GM23338 (cell line): Measurements from ENCODE around the gene SORCS2. TPM values are rescaled to one million over a fixed set of nuclear protein-coding genes. Genes with fewer than 3 reads are reported as not detected.

ENCODE experiments used
- ATAC-seq: fragments of 200-7000 bp; cut with Tn5 transposase; 3 replicates; pipeline ENCODE4 v1.9.1; 2020
- DNase-seq: peaks from one replicate; pipeline ENCODE4 v3.0.0-alpha.2; 2015; ENCODE audit warnings: low spot score
- H2AFZ ChIP-seq: fragments of 200-600 bp; sonication (generic); 2 replicates; pipeline ENCODE4 v1.8.0; 2016; ENCODE audit warnings: antibody characterized with exemption, mild to moderate bottlenecking, moderate library complexity
- H3F3A ChIP-seq: fragments of 200-600 bp; sonication (generic); replicated peaks from 2 replicates; pipeline ENCODE4 v1.8.0; 2017; ENCODE audit warnings: antibody characterized with exemption, mixed run types, low read depth
- H3K27ac ChIP-seq: fragments of 200-600 bp; sonication (generic); 2 replicates; pipeline ENCODE4 v1.6.1; 2016; ENCODE audit warnings: low read depth
- H3K27me3 ChIP-seq: fragments of 200-600 bp; sonication (generic); 2 replicates; pipeline ENCODE4 v1.8.0; 2016; ENCODE audit warnings: mild to moderate bottlenecking, mixed run types, moderate library complexity; ENCODE audit not compliant: insufficient read depth
- H3K36me3 ChIP-seq: fragments of 200-600 bp; sonication (generic); 2 replicates; pipeline ENCODE4 v1.8.0; 2016; ENCODE audit warnings: mild to moderate bottlenecking; ENCODE audit not compliant: insufficient read depth
- H3K4me1 ChIP-seq: fragments of 200-600 bp; sonication (generic); 2 replicates; pipeline ENCODE4 v1.8.0; 2016; ENCODE audit warnings: mild to moderate bottlenecking, moderate library complexity; ENCODE audit not compliant: insufficient read depth
- H3K4me2 ChIP-seq: fragments of 200-600 bp; sonication (generic); 2 replicates; pipeline ENCODE4 v1.7.1; 2017; ENCODE audit warnings: mixed run types
- H3K4me3 ChIP-seq: fragments of 200-600 bp; sonication (generic); 2 replicates; pipeline ENCODE4 v1.6.1; 2016; ENCODE audit warnings: mixed run types
- H3K79me2 ChIP-seq: fragments of 200-600 bp; sonication (generic); replicated peaks from 2 replicates; pipeline ENCODE4 v1.8.0; 2017; ENCODE audit warnings: mild to moderate bottlenecking; ENCODE audit not compliant: insufficient read depth
- H3K9me2 ChIP-seq: fragments of 200-600 bp; sonication (generic); 2 replicates; pipeline ENCODE4 v1.8.0; 2017; ENCODE audit not compliant: insufficient read depth
- H4K20me1 ChIP-seq: fragments of 200-600 bp; sonication (generic); replicated peaks from 2 replicates; pipeline ENCODE4 v1.8.0; 2017; ENCODE audit warnings: mild to moderate bottlenecking; ENCODE audit not compliant: insufficient read depth
- H3K27ac Mint-ChIP-seq: 2 replicates; pipeline ENCODE4 v1.8.0; 2020; ENCODE audit warnings: inconsistent platforms, mild to moderate bottlenecking, moderate library complexity, mixed read lengths
- H3K27me3 Mint-ChIP-seq: 3 replicates; pipeline ENCODE4 v1.8.0; 2022; ENCODE audit warnings: low read depth, mild to moderate bottlenecking, moderate library complexity, mixed read lengths, inconsistent platforms; ENCODE audit not compliant: insufficient read depth, poor library complexity
- H3K36me3 Mint-ChIP-seq: 3 replicates; pipeline ENCODE4 v1.8.0; 2021; ENCODE audit warnings: low read depth, mild to moderate bottlenecking, inconsistent platforms, moderate library complexity, mixed read lengths
- H3K4me1 Mint-ChIP-seq: 3 replicates; pipeline ENCODE4 v1.8.0; 2020; ENCODE audit warnings: mild to moderate bottlenecking, inconsistent platforms, mixed read lengths
- H3K4me3 Mint-ChIP-seq: 3 replicates; pipeline ENCODE4 v1.8.0; 2021; ENCODE audit warnings: moderate library complexity, mild to moderate bottlenecking, inconsistent platforms, mixed read lengths
- H3K9me3 Mint-ChIP-seq: 3 replicates; pipeline ENCODE4 v1.8.0; 2020; ENCODE audit warnings: moderate library complexity, mild to moderate bottlenecking, inconsistent platforms, mixed read lengths
- CREB1 ChIP-seq: fragments of 250-450 bp; sonication (Bioruptor Pico); IDR thresholded peaks from 2 replicates; pipeline ENCODE4 v1.5.0; 2020; ENCODE audit warnings: low read depth, mild to moderate bottlenecking, moderate library complexity
- CTCF ChIP-seq, 2 experiments: fragments of 200-600 bp in 1 of 2; sonication (generic) in 1 of 2; conservative IDR thresholded peaks; 2 replicates each; pipeline versions ENCODE4 v1.5.1 to v1.6.1; 2016 to 2017; ENCODE audit warnings: antibody characterized with exemption in 2 of 2, low read depth in 2 of 2, mild to moderate bottlenecking in 2 of 2, moderate library complexity in 1 of 2
- ETS1 ChIP-seq: IDR thresholded peaks from 2 replicates; pipeline ENCODE4 v1.6.1; 2016; ENCODE audit warnings: antibody characterized with exemption
- EZH2 ChIP-seq: fragments of 200-600 bp; sonication (generic); IDR thresholded peaks from one replicate; pipeline ENCODE4 v1.8.0; 2017; ENCODE audit warnings: antibody characterized with exemption, mild to moderate bottlenecking, low read depth; ENCODE audit not compliant: unreplicated experiment
- EZH2phosphoT487 ChIP-seq: fragments of 200-600 bp; sonication (generic); IDR thresholded peaks from one replicate; pipeline ENCODE4 v1.8.1; 2018; ENCODE audit warnings: antibody characterized with exemption; ENCODE audit not compliant: unreplicated experiment
- NANOG ChIP-seq: IDR thresholded peaks from 2 replicates; pipeline ENCODE4 v1.6.1; 2016; ENCODE audit warnings: antibody characterized with exemption, borderline replicate concordance
- POLR2AphosphoS5 ChIP-seq: IDR thresholded peaks from 2 replicates; pipeline ENCODE4 v1.6.1; 2016; ENCODE audit warnings: antibody characterized with exemption, low read depth
- REST ChIP-seq: IDR thresholded peaks from one replicate; pipeline ENCODE4 v1.6.1; 2018; ENCODE audit warnings: antibody characterized with exemption; ENCODE audit not compliant: unreplicated experiment
- ZNF114 ChIP-seq: fragments of 250-450 bp; sonication (Bioruptor Pico); IDR thresholded peaks from 2 replicates; pipeline ENCODE4 v1.5.0; 2020; ENCODE audit warnings: mild to moderate bottlenecking, moderate library complexity
- ZNF462 ChIP-seq: fragments of 250-450 bp; sonication (Bioruptor Pico); IDR thresholded peaks from 2 replicates; pipeline ENCODE4 v1.5.0; 2020; ENCODE audit warnings: mild to moderate bottlenecking, moderate library complexity
- polyA plus RNA-seq: library from polyadenylated mRNA; unstranded; fragments of >200 nt; fragmentation: Nextera tagmentation; extraction: Ambion mirVana; gene quantifications from 2 replicates; pipeline ENCODE4 v1.2.1, GENCODE V29; 2016
- total RNA-seq: library from RNA; depleted of rRNA; stranded (reverse); fragments of >200 nt; shearing (Covaris generic); gene quantifications from 2 replicates; pipeline ENCODE4 v1.2.3, GENCODE V29; 2014

SORCS2 gene
- total and polyA plus RNA-seq, 2 experiments from 2014 or later, result 0.47 to 2.4 TPM

- Histone ChIP-seq H3K4me1 (peaks cover 24% of the 10 kb centered on the region), H3K36me3 (no peaks in the 10 kb centered on the region), H3K4me2 (no peak overlapping the region), H4K20me1 (no peaks in the 10 kb centered on the region), H3K27me3 (no peaks in the 10 kb centered on the region), H3F3A (no peaks in the 10 kb centered on the region), H2AFZ (no peak overlapping the region), H3K79me2 (no peaks in the 10 kb centered on the region), H3K4me3 (no peak overlapping the region), H3K27ac (no peak overlapping the region), H3K9me2 (no peaks in the 10 kb centered on the region)
- Mint-ChIP-seq H3K36me3 (no peaks in the 10 kb centered on the region), H3K27me3 (peaks cover 12% of the 10 kb centered on the region), H3K4me1 (peaks cover 36% of the 10 kb centered on the region), H3K27ac (no peak overlapping the region), H3K4me3 (no peak overlapping the region), H3K9me3 (no peaks in the 10 kb centered on the region; the same call in 2 of the 3 replicates)
- no peak for ATAC-seq
- DNase-seq, result no peak
- no peak for TF ChIP-seq POLR2AphosphoS5
- no peak for TF ChIP-seq ETS1
- no peak for TF ChIP-seq NANOG
- TF ChIP-seq ZNF462 (CRISPR knock-in tag), result no peak
- TF ChIP-seq EZH2phosphoT487, result no peak
- TF ChIP-seq CTCF (conservative IDR thresholded peaks at IDR 0.05; ENCODE audit: low read depth in 2 of 2), result no peak
- no peak for TF ChIP-seq ZNF114
- TF ChIP-seq CREB1, result no peak
- TF ChIP-seq EZH2, result no peak
- no peak for TF ChIP-seq REST
These were observed 233.5 kb downstream of the SORCS2 start for GRCh38 chr4:7425591-7426468.
